ENCODE measurements around the gene GDF2. TPM values are rescaled to one million over a fixed set of nuclear protein-coding genes. Genes with fewer than 3 reads are reported as not detected.

GDF2 gene
- total RNA-seq, 1 experiment from 2014 or later, result not detected

- no peak overlapping the region for H3K4ac ChIP-seq (ENCODE audit: low read depth, low read length)
- no peak overlapping the region for H4K5ac ChIP-seq (ENCODE audit: insufficient read length, low read depth, low read length)
- Mint-ChIP-seq H3K9me3 (no peaks in the 10 kb centered on the region; a peak in 3 of 5 replicates), H3K27me3 (ENCODE audit: low read depth) (peaks cover 5% of the 10 kb centered on the region; the same call in 1 of the 2 replicates), H3K27ac (no peak overlapping the region), H3K4me3 (no peak overlapping the region), H3K36me3 (ENCODE audit: insufficient read depth in 1 of 3, low read depth in 3 of 3) (no peaks in the 10 kb centered on the region; a peak in 1 of 7 replicates), H3K4me1 (no peaks in the 10 kb centered on the region)
- H2BK12ac ChIP-seq (ENCODE audit: insufficient read length, low read depth, low read length), result no peak overlapping the region
- no CpG with 5 or more reads among the region's 1 CpG for WGBS (ENCODE audit: extremely low coverage, insufficient read length, low lambda C conversion rate)
- no peak overlapping the region for H3K27ac ChIP-seq (ENCODE audit: insufficient read length, low read depth, low read length)
- no peaks in the 10 kb centered on the region for H3K9me3 ChIP-seq (ENCODE audit: control insufficient read depth, low read depth, low read length)
- H4K8ac ChIP-seq (replicated peaks; ENCODE audit: insufficient read length, low read depth, low read length), result no peak overlapping the region
- H2BK20ac ChIP-seq (ENCODE audit: low read depth, low read length, poor library complexity, severe bottlenecking), result no peak overlapping the region
- no peaks in the 10 kb centered on the region for H3K23me2 ChIP-seq (ENCODE audit: insufficient read length, low read depth, low read length, poor library complexity, severe bottlenecking)
- no peak overlapping the region for H3K4me2 ChIP-seq (ENCODE audit: insufficient read depth, insufficient read length, low read length)
- no peak overlapping the region for H3K56ac ChIP-seq (ENCODE audit: insufficient read length, low read depth, low read length)
- H2BK5ac ChIP-seq (ENCODE audit: insufficient read length, low read length), result no peak overlapping the region
- no peak for TF ChIP-seq CTCF (conservative IDR thresholded peaks at IDR 0.05)
- no peaks in the 10 kb centered on the region for H3K79me1 ChIP-seq (ENCODE audit: insufficient read depth, low read depth, low read length, poor library complexity, severe bottlenecking)
- DNase-seq, result no peak
- H2BK15ac ChIP-seq (ENCODE audit: low read depth, low read length), result no peak overlapping the region
- no peaks in the 10 kb centered on the region for H3K27me3 ChIP-seq (ENCODE audit: insufficient read depth, low read length)
- no peaks in the 10 kb centered on the region for H4K20me1 ChIP-seq (ENCODE audit: control insufficient read depth, insufficient read depth, insufficient read length)
- H3K18ac ChIP-seq (ENCODE audit: insufficient read length, low read depth, low read length), result no peak overlapping the region
- H3K14ac ChIP-seq (ENCODE audit: insufficient read depth, low read length), result no peak overlapping the region
- H4K91ac ChIP-seq (ENCODE audit: insufficient read length, low read depth, low read length), result no peak overlapping the region
- H2AK5ac ChIP-seq (ENCODE audit: insufficient read length, low read length), result no peak overlapping the region
- H3K4me1 ChIP-seq (ENCODE audit: insufficient read depth, low read length), result no peaks in the 10 kb centered on the region
- no peak overlapping the region for H2AFZ ChIP-seq (ENCODE audit: low read length)
- no peak overlapping the region for H3K23ac ChIP-seq (ENCODE audit: insufficient read length, low read depth, low read length)
- no peaks in the 10 kb centered on the region for H3K79me2 ChIP-seq (ENCODE audit: insufficient read depth, low read length)
- no peak overlapping the region for H3K9ac ChIP-seq (ENCODE audit: extremely low read depth, insufficient read length, low read length)
- H2BK120ac ChIP-seq (ENCODE audit: low read depth, low read length, poor library complexity, severe bottlenecking), result no peak overlapping the region
- H3T11ph ChIP-seq (ENCODE audit: low read length), result no peak overlapping the region
Observed at GRCh38 chr10:47323087-47323486, 833 bp downstream of the GDF2 start.
